GM21619 (cell line): ENCODE data around the gene ICAM4.
"Not testable (repeated sequence)": the region's sequence is repeated elsewhere in the genome, so short reads cannot be mapped to it uniquely, and the experiment has no call there.

Experiments
- ATAC-seq: cut with Tn5 transposase; IDR thresholded peaks from one replicate; pipeline ENCODE4 v1.9.1; 2021; ENCODE audit not compliant: unreplicated experiment

The ICAM4 gene

DNA sequence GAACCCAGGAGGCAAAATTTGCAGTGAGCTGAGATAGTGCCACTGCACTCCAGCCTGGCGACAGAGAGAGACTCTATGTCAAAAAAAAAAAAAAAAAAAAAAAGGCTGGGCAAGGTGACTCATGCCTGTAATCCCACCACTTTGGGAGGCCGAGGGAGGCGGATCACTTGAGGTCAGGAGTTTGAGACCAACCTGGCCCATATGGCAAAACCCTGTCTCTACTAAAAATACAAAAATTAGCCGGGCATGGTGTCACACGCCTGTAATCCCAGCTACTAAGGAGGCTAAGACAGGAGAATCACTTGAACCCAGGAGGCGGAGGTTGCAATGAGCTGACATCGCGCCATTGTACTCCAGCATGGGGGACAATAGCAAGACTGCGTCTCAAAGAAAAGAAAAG lies 50.0 kb downstream of the ICAM4 start:
- ATAC-seq = not testable (repeated sequence)
